ENCODE measurements around the gene NTRK3.

DNA sequence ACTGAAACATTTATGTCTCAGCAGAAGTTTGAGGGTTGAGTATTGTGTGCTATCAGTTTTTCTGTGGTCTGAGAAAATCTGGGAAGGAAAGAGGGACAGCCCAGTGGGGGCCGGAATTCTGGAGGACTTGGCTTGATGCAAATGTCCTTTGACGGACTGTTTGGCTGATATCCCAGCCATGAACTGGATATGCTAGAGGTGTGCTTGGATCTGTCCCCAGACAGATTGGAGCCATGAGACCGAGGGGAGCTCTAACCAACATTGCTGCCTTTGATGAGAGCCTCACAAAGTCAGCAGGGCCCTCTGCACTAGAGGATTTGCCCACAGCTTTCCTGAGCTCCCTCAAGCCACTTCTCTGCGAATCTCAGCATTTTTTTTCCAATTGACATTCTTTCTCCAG lies 405.6 kb downstream of the NTRK3 start:
- TF ChIP-seq POLR2A (IDR thresholded peaks at IDR 0.05): no peak
- TF ChIP-seq, protein P1, sequence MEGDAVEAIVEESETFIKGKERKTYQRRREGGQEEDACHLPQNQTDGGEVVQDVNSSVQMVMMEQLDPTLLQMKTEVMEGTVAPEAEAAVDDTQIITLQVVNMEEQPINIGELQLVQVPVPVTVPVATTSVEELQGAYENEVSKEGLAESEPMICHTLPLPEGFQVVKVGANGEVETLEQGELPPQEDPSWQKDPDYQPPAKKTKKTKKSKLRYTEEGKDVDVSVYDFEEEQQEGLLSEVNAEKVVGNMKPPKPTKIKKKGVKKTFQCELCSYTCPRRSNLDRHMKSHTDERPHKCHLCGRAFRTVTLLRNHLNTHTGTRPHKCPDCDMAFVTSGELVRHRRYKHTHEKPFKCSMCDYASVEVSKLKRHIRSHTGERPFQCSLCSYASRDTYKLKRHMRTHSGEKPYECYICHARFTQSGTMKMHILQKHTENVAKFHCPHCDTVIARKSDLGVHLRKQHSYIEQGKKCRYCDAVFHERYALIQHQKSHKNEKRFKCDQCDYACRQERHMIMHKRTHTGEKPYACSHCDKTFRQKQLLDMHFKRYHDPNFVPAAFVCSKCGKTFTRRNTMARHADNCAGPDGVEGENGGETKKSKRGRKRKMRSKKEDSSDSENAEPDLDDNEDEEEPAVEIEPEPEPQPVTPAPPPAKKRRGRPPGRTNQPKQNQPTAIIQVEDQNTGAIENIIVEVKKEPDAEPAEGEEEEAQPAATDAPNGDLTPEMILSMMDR (IDR thresholded peaks at IDR 0.05 in 8 of 11, conservative IDR thresholded peaks at IDR 0.05 in 3 of 11): no peak
